Tibial nerve (tissue), 4 donors: ENCODE data around the gene MGAT3. TPM values are rescaled to one million over a fixed set of nuclear protein-coding genes. Genes with fewer than 3 reads are reported as not detected.

Experiments
- DNase-seq, 2 donors: peaks; one replicate each; pipeline ENCODE4 v3.0.0-alpha.2; 2019; ENCODE audit warnings: low spot score in 2 of 2
- H3K27ac ChIP-seq, 4 donors: fragments of 200-600 bp; sonication (generic) in 3 of 4; one replicate each; pipeline ENCODE4 v1.5.1; 2017 to 2019; ENCODE audit warnings: mild to moderate bottlenecking in 1 of 4
- H3K27me3 ChIP-seq, 2 donors: fragments of 200-600 bp; sonication (generic) in 1 of 2; one replicate each; pipeline versions ENCODE4 v1.5.1 to v1.6.0; 2017 to 2019
- H3K36me3 ChIP-seq, 3 donors: fragments of 200-600 bp; sonication (generic); one replicate each; pipeline ENCODE4 v1.5.1; 2018 to 2019
- H3K4me1 ChIP-seq, 4 donors: fragments of 200-600 bp; sonication (generic) in 3 of 4; one replicate each; pipeline ENCODE4 v1.5.1; 2017 to 2019
- H3K4me3 ChIP-seq, 4 donors: fragments of 200-600 bp; sonication (generic) in 3 of 4; one replicate each; pipeline ENCODE4 v1.5.1; 2017 to 2019; ENCODE audit warnings: mild to moderate bottlenecking in 1 of 4, moderate library complexity in 1 of 4
- H3K9me3 ChIP-seq, 4 donors: fragments of 200-600 bp; sonication (generic) in 3 of 4; one replicate each; pipeline ENCODE4 v1.5.1; 2017 to 2019
- CTCF ChIP-seq, 5 experiments: fragments of 200-600 bp in 3 of 5; fragments of 450-650 bp in 2 of 5; sonication (generic) in 3 of 5; IDR thresholded peaks; one replicate each; pipeline ENCODE4 v1.5.1; 2016 to 2019; ENCODE audit warnings: antibody characterized with exemption in 5 of 5, mild to moderate bottlenecking in 3 of 5, moderate library complexity in 2 of 5
- EP300 ChIP-seq, 2 donors: sonication (generic); formaldehyde crosslinking; IDR thresholded peaks; one replicate each; pipeline ENCODE4 v1.6.1; 2017; ENCODE audit warnings: antibody characterized with exemption in 2 of 2, mild to moderate bottlenecking in 1 of 2
- POLR2A ChIP-seq, 2 donors: fragments of 450-650 bp; IDR thresholded peaks; one replicate each; pipeline ENCODE4 v1.6.1; 2017; ENCODE audit warnings: antibody characterized with exemption in 2 of 2, mild to moderate bottlenecking in 2 of 2, moderate library complexity in 2 of 2
- WGBS, 2 donors: methylation state at CpG; one replicate each; pipeline ENCODE4 v1.1.5; 2018; 5-methylcytosine and 5-hydroxymethylcytosine counted together
- total RNA-seq, 4 donors: library from RNA; depleted of rRNA; stranded (reverse); fragments of >200 nt; gene quantifications; one replicate each; pipeline ENCODE4 v1.1.0, GENCODE V29; 2016

Gene MGAT3
- total RNA-seq, 4 donors from 2014 or later = 26.2 to 32.7 (median 32.2) TPM

DNA sequence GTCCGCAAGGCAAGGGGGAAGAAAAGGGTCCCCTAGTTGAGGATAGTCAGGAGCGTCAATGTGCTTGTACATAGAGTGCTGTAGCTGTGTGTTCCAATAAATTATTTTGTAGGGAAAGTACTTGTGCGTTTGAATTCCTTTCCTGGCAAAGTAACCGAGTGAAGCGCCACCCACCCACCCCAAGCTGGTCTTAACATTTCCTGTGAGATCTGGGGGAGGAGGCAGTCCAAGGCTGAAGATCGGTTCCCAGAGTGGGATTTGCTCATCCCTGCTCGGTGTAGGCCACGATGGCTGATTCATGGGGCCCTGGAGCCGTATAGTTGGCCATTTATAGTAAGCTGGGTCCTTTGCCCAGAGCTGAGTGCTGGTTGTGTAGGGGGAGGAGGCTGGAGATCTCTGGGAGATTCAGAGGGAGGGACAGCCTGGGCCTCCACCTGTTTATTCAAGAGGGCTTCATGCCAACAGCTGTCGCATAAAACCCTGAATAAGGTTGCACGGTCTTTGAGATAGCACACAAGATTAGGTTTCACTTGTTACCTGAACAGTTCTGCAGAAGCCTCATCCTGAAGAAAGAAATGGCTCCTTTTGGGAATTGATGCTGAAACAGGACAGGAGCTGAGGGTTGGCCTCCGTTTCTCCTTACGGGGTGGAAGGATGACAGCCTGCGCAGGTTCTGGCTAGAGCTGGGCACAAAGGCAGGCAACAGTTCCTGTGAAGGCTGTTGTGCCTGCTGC is 65.9 kb downstream of the MGAT3 start:
- peaks cover 0 to 78% (median 60%) of the 10 kb centered on the region in 4 donors for H3K4me1 ChIP-seq
- H3K27ac ChIP-seq = peak overlapping the region; percentile 97 to 100 (median 98)

GRCh38 chr22:39524089-39524752 is 67.4 kb downstream of the MGAT3 start:
- TF ChIP-seq EP300 (IDR thresholded peaks at IDR 0.05) (no peak), POLR2A (IDR thresholded peaks at IDR 0.05) (no peak), CTCF (IDR thresholded peaks at IDR 0.05) (no peak)
- Histone ChIP-seq H3K9me3 (no peaks in the 10 kb centered on the region), H3K36me3 (peaks cover 0 to 62% (median 13%) of the 10 kb centered on the region in 3 donors), H3K27me3 (no peaks in the 10 kb centered on the region), H3K4me1 (peaks cover 0 to 79% (median 62%) of the 10 kb centered on the region in 4 donors), H3K4me3 (no peak overlapping the region), H3K27ac (peak overlapping the region in 3 of 4 donors; percentile 46 to 100 (median 98))
- 55 to 64% methylated on average over 10 to 13 of the region's 13 CpGs for WGBS, 2 donors
- DNase-seq = no peak

More for the DNA sequence above, 65.9 kb downstream of the MGAT3 start:
- Histone ChIP-seq H3K9me3 (no peaks in the 10 kb centered on the region), H3K4me3 (peak overlapping the region; percentile 86 to 98 (median 91)), H3K36me3 (peaks cover 0 to 50% (median 13%) of the 10 kb centered on the region in 3 donors), H3K27me3 (no peaks in the 10 kb centered on the region)
- peak in 1 of 2 donors; percentile 68 for TF ChIP-seq EP300 (IDR thresholded peaks at IDR 0.05)
- no peak for TF ChIP-seq CTCF (IDR thresholded peaks at IDR 0.05)
- no peak for TF ChIP-seq POLR2A (IDR thresholded peaks at IDR 0.05)
- DNase-seq = no peak
- 9% methylated on average over 12 to 14 of the region's 14 CpGs for WGBS, 2 donors

- no peak overlapping the region for H3K4me3 ChIP-seq
- peaks cover 0 to 85% (median 69%) of the 10 kb centered on the region in 4 donors for H3K4me1 ChIP-seq
- peak overlapping the region in 2 of 4 donors; percentile 42 to 98 for H3K27ac ChIP-seq
Measured at GRCh38 chr22:39524753-39525657, 68.2 kb downstream of the MGAT3 start.

GRCh38 chr22:39525658-39525975 is 68.8 kb downstream of the MGAT3 start:
- Histone ChIP-seq H3K4me3 (no peak overlapping the region), H3K27me3 (no peaks in the 10 kb centered on the region), H3K9me3 (no peaks in the 10 kb centered on the region), H3K36me3 (peaks cover 0 to 70% (median 13%) of the 10 kb centered on the region in 3 donors), H3K27ac (peak overlapping the region in 2 of 4 donors; percentile 42 to 98), H3K4me1 (peaks cover 0 to 91% (median 75%) of the 10 kb centered on the region in 4 donors)
- 68 to 76% methylated on average over 4 of the region's 4 CpGs for WGBS, 2 donors
- TF ChIP-seq CTCF (IDR thresholded peaks at IDR 0.05) = no peak
- TF ChIP-seq POLR2A (IDR thresholded peaks at IDR 0.05) = no peak
- no peak for TF ChIP-seq EP300 (IDR thresholded peaks at IDR 0.05)
- no peak for DNase-seq

More at GRCh38 chr22:39524753-39525657, 68.2 kb downstream of the MGAT3 start:
- no peak for DNase-seq
- TF ChIP-seq CTCF (IDR thresholded peaks at IDR 0.05) (no peak), EP300 (IDR thresholded peaks at IDR 0.05) (no peak), POLR2A (IDR thresholded peaks at IDR 0.05) (no peak)
- Histone ChIP-seq H3K9me3 (no peaks in the 10 kb centered on the region), H3K36me3 (peaks cover 0 to 65% (median 13%) of the 10 kb centered on the region in 3 donors), H3K27me3 (no peaks in the 10 kb centered on the region)
- WGBS, 2 donors = 64 to 67% methylated on average over 9 to 10 of the region's 10 CpGs
